ENCODE measurements around the gene SPTBN5.

The SPTBN5 gene

GRCh38 chr15:41893422-41894250 lies at the start of gene SPTBN5:
SPTBN5 (minus strand) TSS chr15:41894053; CDS start chr15:41893497, 556 bp downstream.
- FAIRE-seq: no peak

GRCh38 chr15:41942886-41943285 lies 49.0 kb upstream of the SPTBN5 start:
- no peak for FAIRE-seq

- FAIRE-seq: no peak
Observed at GRCh38 chr15:41941644-41942415, 48.0 kb upstream of the SPTBN5 start.

GRCh38 chr15:41940441-41940857 lies 46.6 kb upstream of the SPTBN5 start:
- no peak for FAIRE-seq

- no peak for FAIRE-seq
Observed at GRCh38 chr15:41939986-41940385, 46.1 kb upstream of the SPTBN5 start.

GRCh38 chr15:41937568-41937923 lies 43.7 kb upstream of the SPTBN5 start:
- no peak for FAIRE-seq

- FAIRE-seq: no peak
Observed at GRCh38 chr15:41936649-41937567, 43.1 kb upstream of the SPTBN5 start.

- FAIRE-seq: no peak
Observed at GRCh38 chr15:41936155-41936554, 42.3 kb upstream of the SPTBN5 start.

- no peak for FAIRE-seq
Observed at GRCh38 chr15:41935566-41936020, 41.7 kb upstream of the SPTBN5 start.

- no peak for FAIRE-seq
Observed at GRCh38 chr15:41934843-41935242, 41.0 kb upstream of the SPTBN5 start.

GRCh38 chr15:41933771-41934170 lies 39.9 kb upstream of the SPTBN5 start:
- no peak for FAIRE-seq

- FAIRE-seq: no peak
Observed at GRCh38 chr15:41933326-41933725, 39.5 kb upstream of the SPTBN5 start.

- FAIRE-seq: no peak
Observed at GRCh38 chr15:41932511-41933289, 38.8 kb upstream of the SPTBN5 start.

- FAIRE-seq: no peak
Observed at GRCh38 chr15:41932101-41932500, 38.2 kb upstream of the SPTBN5 start.

- no peak for FAIRE-seq
Observed at GRCh38 chr15:41930867-41931222, 37.0 kb upstream of the SPTBN5 start.

GRCh38 chr15:41930221-41930866 lies 36.5 kb upstream of the SPTBN5 start:
- FAIRE-seq: no peak

- no peak for FAIRE-seq
Observed at GRCh38 chr15:41928637-41929620, 35.1 kb upstream of the SPTBN5 start.

GRCh38 chr15:41928100-41928499 lies 34.2 kb upstream of the SPTBN5 start:
- FAIRE-seq: no peak

GRCh38 chr15:41927536-41927935 lies 33.7 kb upstream of the SPTBN5 start:
- no peak for FAIRE-seq
